ENCODE measurements around the gene MESP2. TPM values are rescaled to one million over a fixed set of nuclear protein-coding genes. Genes with fewer than 3 reads are reported as not detected.
"Not testable (repeated sequence)": the region's sequence is repeated elsewhere in the genome, so short reads cannot be mapped to it uniquely, and the experiment has no call there.

The MESP2 gene
- polyA plus RNA-seq, 3 donors: 0.67 TPM; not detected in 2

DNA sequence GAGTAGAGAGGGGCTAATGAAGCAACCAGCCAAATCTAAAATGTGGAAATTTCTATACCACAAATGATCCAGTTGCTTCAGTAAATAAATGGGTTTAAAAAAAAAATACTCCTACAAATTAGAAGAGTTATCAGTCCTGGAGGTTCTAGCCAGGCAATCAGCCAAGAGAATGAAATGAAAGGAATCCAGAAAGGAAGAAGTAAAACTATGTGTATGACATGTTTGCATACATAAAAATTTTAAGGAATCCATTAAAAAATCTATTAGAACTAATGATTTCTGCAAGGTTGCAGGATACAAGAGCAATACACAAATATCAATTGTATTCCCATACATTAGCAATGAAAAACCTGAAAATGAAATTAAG, 9.6 kb downstream of the MESP2 start:
- intact Hi-C loops (cut with micrococcal nuclease): no loop called here
- Histone ChIP-seq H3K9me3 (replicated peaks in 1 of 2; ENCODE audit: control insufficient read depth in 1 of 2, insufficient read depth in 1 of 2, low read length in 2 of 2) (peaks cover 0 to 6% of the 10 kb centered on the region in 2 donors), H3K4me2 (replicated peaks; ENCODE audit: extremely low read depth, low read length, poor library complexity, severe bottlenecking) (no peak overlapping the region), H3K36me3 (replicated peaks in 1 of 2; ENCODE audit: control insufficient read depth in 1 of 2, insufficient read depth in 2 of 2, low read length in 2 of 2) (peaks cover 51 to 68% of the 10 kb centered on the region in 2 donors), H3K4me1 (ENCODE audit: control insufficient read depth in 1 of 2, insufficient read depth in 2 of 2, low read length in 2 of 2) (peaks cover 18 to 29% of the 10 kb centered on the region in 2 donors), H3K79me2 (ENCODE audit: insufficient read depth, low read length) (no peaks in the 10 kb centered on the region), H2AFZ (ENCODE audit: insufficient read depth, low read depth, low read length, poor library complexity, severe bottlenecking) (no peak overlapping the region), H3K27ac (ENCODE audit: low read depth in 1 of 2, low read length in 2 of 2) (no peak overlapping the region), H4K20me1 (ENCODE audit: insufficient read depth, low read length) (peaks cover 63% of the 10 kb centered on the region), H3K9ac (ENCODE audit: insufficient read depth, low read length, poor library complexity, severe bottlenecking) (no peak overlapping the region), H3K27me3 (ENCODE audit: control insufficient read depth in 2 of 2, insufficient read depth in 2 of 2, low read length in 2 of 2) (no peaks in the 10 kb centered on the region), H3K4me3 (replicated peaks in 1 of 3; ENCODE audit: low read depth in 2 of 3, low read length in 3 of 3) (no peak overlapping the region)
- Mint-ChIP-seq H3K36me3 (peaks cover 49 to 68% of the 10 kb centered on the region in 2 donors), H3K4me1 (peaks cover 24% of the 10 kb centered on the region), H3K27ac (no peak overlapping the region), H3K9me3 (peaks cover 0 to 13% (median 9%) of the 10 kb centered on the region in 7 donors), H3K27me3 (ENCODE audit: low read depth in 3 of 3) (peaks cover 0 to 9% (median 0%) of the 10 kb centered on the region in 3 donors), H3K4me3 (no peak overlapping the region)
- no peak for DNase-seq
- TF ChIP-seq, protein P1, sequence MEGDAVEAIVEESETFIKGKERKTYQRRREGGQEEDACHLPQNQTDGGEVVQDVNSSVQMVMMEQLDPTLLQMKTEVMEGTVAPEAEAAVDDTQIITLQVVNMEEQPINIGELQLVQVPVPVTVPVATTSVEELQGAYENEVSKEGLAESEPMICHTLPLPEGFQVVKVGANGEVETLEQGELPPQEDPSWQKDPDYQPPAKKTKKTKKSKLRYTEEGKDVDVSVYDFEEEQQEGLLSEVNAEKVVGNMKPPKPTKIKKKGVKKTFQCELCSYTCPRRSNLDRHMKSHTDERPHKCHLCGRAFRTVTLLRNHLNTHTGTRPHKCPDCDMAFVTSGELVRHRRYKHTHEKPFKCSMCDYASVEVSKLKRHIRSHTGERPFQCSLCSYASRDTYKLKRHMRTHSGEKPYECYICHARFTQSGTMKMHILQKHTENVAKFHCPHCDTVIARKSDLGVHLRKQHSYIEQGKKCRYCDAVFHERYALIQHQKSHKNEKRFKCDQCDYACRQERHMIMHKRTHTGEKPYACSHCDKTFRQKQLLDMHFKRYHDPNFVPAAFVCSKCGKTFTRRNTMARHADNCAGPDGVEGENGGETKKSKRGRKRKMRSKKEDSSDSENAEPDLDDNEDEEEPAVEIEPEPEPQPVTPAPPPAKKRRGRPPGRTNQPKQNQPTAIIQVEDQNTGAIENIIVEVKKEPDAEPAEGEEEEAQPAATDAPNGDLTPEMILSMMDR (IDR thresholded peaks at IDR 0.05): no peak

DNA sequence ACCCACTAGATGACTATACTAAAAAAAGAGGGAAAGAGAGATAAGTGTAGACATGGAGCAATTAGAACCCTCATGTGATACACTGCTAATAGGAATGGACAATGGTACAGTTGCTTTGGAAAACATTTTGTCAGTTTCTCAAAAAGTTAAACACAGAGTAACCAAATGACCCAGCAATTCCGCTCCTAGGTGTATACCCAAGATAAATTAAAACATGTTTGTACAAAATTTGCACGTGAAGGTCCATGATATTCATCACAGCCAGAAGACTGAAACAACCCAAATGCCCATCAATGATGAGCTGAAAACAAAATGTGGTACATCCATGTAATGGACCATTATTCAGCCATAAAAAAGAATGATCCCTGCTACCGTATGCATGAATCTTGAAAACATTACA, 11.8 kb downstream of the MESP2 start:
- peaks cover 0 to 6% of the 10 kb centered on the region in 2 donors for H3K9me3 ChIP-seq (replicated peaks in 1 of 2; ENCODE audit: control insufficient read depth in 1 of 2, insufficient read depth in 1 of 2, low read length in 2 of 2)
- intact Hi-C loops (cut with micrococcal nuclease): no loop called here
- no peak overlapping the region for H3K9ac ChIP-seq (ENCODE audit: insufficient read depth, low read length, poor library complexity, severe bottlenecking)
- no peak overlapping the region for H3K27ac ChIP-seq (ENCODE audit: low read depth in 1 of 2, low read length in 2 of 2)
- peaks cover 85% of the 10 kb centered on the region for H4K20me1 ChIP-seq (ENCODE audit: insufficient read depth, low read length)
- H3K4me1 Mint-ChIP-seq: peaks cover 3% of the 10 kb centered on the region
- H3K36me3 Mint-ChIP-seq: peaks cover 69 to 90% of the 10 kb centered on the region in 2 donors
- H3K4me3 ChIP-seq (replicated peaks in 1 of 3; ENCODE audit: low read depth in 2 of 3, low read length in 3 of 3): no peak overlapping the region
- peaks cover 0 to 6% (median 0%) of the 10 kb centered on the region in 3 donors for H3K27me3 Mint-ChIP-seq (ENCODE audit: low read depth in 3 of 3)
- peaks cover 0 to 14% (median 9%) of the 10 kb centered on the region in 7 donors for H3K9me3 Mint-ChIP-seq
- peaks cover 73 to 89% of the 10 kb centered on the region in 2 donors for H3K36me3 ChIP-seq (replicated peaks in 1 of 2; ENCODE audit: control insufficient read depth in 1 of 2, insufficient read depth in 2 of 2, low read length in 2 of 2)
- no peak for DNase-seq
- 100% methylated on average over 1 of the region's 3 CpGs for WGBS (ENCODE audit: insufficient coverage)
- no peak overlapping the region for H3K4me2 ChIP-seq (replicated peaks; ENCODE audit: extremely low read depth, low read length, poor library complexity, severe bottlenecking)
- no peaks in the 10 kb centered on the region for H3K79me2 ChIP-seq (ENCODE audit: insufficient read depth, low read length)
- H3K4me3 Mint-ChIP-seq: no peak overlapping the region
- H2AFZ ChIP-seq (ENCODE audit: insufficient read depth, low read depth, low read length, poor library complexity, severe bottlenecking): no peak overlapping the region
- H3K4me1 ChIP-seq (ENCODE audit: control insufficient read depth in 1 of 2, insufficient read depth in 2 of 2, low read length in 2 of 2): peaks cover 0 to 7% of the 10 kb centered on the region in 2 donors
- TF ChIP-seq, protein P1 (IDR thresholded peaks at IDR 0.05): no peak
- no peak overlapping the region for H3K27ac Mint-ChIP-seq
- no peaks in the 10 kb centered on the region for H3K27me3 ChIP-seq (ENCODE audit: control insufficient read depth in 2 of 2, insufficient read depth in 2 of 2, low read length in 2 of 2)

DNA sequence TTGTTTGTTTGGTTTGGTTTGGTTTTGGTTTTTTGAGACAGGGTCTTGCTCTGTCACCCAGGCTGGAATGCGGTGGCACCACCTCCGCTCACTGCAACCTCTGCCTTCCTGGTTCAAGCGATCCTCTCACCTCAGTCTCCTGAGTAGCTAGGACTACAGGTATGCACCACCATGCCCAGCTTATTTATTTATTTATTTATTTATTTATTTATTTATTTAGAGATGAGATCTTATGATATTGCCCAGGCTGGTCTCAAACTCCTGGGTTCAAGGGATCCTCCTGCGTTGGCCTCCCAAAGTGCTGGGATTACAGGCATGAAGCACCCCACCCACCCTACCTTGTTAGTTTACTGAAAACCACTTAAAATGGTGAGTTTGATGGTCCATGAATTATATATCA, 12.5 kb downstream of the MESP2 start:
- H3K79me2 ChIP-seq (ENCODE audit: insufficient read depth, low read length); H3K4me1 Mint-ChIP-seq; H3K9me3 ChIP-seq (replicated peaks in 1 of 2; ENCODE audit: control insufficient read depth in 1 of 2, insufficient read depth in 1 of 2, low read length in 2 of 2); H2AFZ ChIP-seq (ENCODE audit: insufficient read depth, low read depth, low read length, poor library complexity, severe bottlenecking); H3K4me1 ChIP-seq (ENCODE audit: control insufficient read depth in 1 of 2, insufficient read depth in 2 of 2, low read length in 2 of 2); H3K4me2 ChIP-seq (replicated peaks; ENCODE audit: extremely low read depth, low read length, poor library complexity, severe bottlenecking); H3K4me3 Mint-ChIP-seq; DNase-seq; intact Hi-C loops (cut with micrococcal nuclease); H3K27ac ChIP-seq (ENCODE audit: low read depth in 1 of 2, low read length in 2 of 2); H3K27me3 Mint-ChIP-seq (ENCODE audit: low read depth in 3 of 3); H3K9ac ChIP-seq (ENCODE audit: insufficient read depth, low read length, poor library complexity, severe bottlenecking); H3K27ac Mint-ChIP-seq; H3K27me3 ChIP-seq (ENCODE audit: control insufficient read depth in 2 of 2, insufficient read depth in 2 of 2, low read length in 2 of 2); H3K4me3 ChIP-seq (replicated peaks in 1 of 3; ENCODE audit: low read depth in 2 of 3, low read length in 3 of 3): not testable (repeated sequence)
- Mint-ChIP-seq H3K9me3 (peaks cover 0 to 14% (median 9%) of the 10 kb centered on the region in 7 donors), H3K36me3 (peaks cover 75 to 96% of the 10 kb centered on the region in 2 donors)
- Histone ChIP-seq H3K36me3 (replicated peaks in 1 of 2; ENCODE audit: control insufficient read depth in 1 of 2, insufficient read depth in 2 of 2, low read length in 2 of 2) (peaks cover 77 to 96% of the 10 kb centered on the region in 2 donors), H4K20me1 (ENCODE audit: insufficient read depth, low read length) (peaks cover 88% of the 10 kb centered on the region)
- no CpG with 5 or more reads among the region's 4 CpGs for WGBS (ENCODE audit: insufficient coverage)
